Activated effector memory CD4-positive, alpha-beta T cell treated with anti-CD3 and anti-CD28 coated beads, Interleukin-2, amount 50 U/mL, for 16 hours (primary cell): ENCODE results near the gene CTBP2.

Experiments used
- DNase-seq: peaks from one replicate; pipeline ENCODE4 v3.0.0-alpha.2; 2020

Gene CTBP2

GRCh38 chr10:125101581-125101980 lies 58.8 kb downstream of the CTBP2 start:
- peak; percentile 39 for DNase-seq

- DNase-seq: peak; percentile 13
Observed at GRCh38 chr10:125101049-125101448, 59.3 kb downstream of the CTBP2 start.

GRCh38 chr10:125097409-125098070 lies 62.8 kb downstream of the CTBP2 start:
- DNase-seq: peak; percentile 49

GRCh38 chr10:125096975-125097374 lies 63.4 kb downstream of the CTBP2 start:
- no peak for DNase-seq

- DNase-seq: peak; percentile 51
Observed at GRCh38 chr10:125096371-125096770, 64.0 kb downstream of the CTBP2 start.

GRCh38 chr10:125095776-125096175 lies 64.6 kb downstream of the CTBP2 start:
- peak; percentile 25 for DNase-seq

- peak; percentile 22 for DNase-seq
Observed at GRCh38 chr10:125095228-125095627, 65.1 kb downstream of the CTBP2 start.

- DNase-seq: no peak
Observed at GRCh38 chr10:125094806-125095205, 65.6 kb downstream of the CTBP2 start.

GRCh38 chr10:125093974-125094705 lies 66.2 kb downstream of the CTBP2 start:
- peak; percentile 36 for DNase-seq

- peak; percentile 17 for DNase-seq
Observed at GRCh38 chr10:125093199-125093973, 67.0 kb downstream of the CTBP2 start.

GRCh38 chr10:125092564-125093031 lies 67.8 kb downstream of the CTBP2 start:
- peak; percentile 21 for DNase-seq

GRCh38 chr10:125091891-125092290 lies 68.5 kb downstream of the CTBP2 start:
- DNase-seq: no peak

- DNase-seq: peak; percentile 9
Observed at GRCh38 chr10:125089469-125089868, 70.9 kb downstream of the CTBP2 start.

- DNase-seq: peak; percentile 19
Observed at GRCh38 chr10:125087897-125088215, 72.5 kb downstream of the CTBP2 start.

GRCh38 chr10:125087191-125087896 lies 73.0 kb downstream of the CTBP2 start:
- DNase-seq: peak; percentile 16

- peak; percentile 43 for DNase-seq
Observed at GRCh38 chr10:125086691-125087090, 73.7 kb downstream of the CTBP2 start.

GRCh38 chr10:125085258-125086054 lies 74.9 kb downstream of the CTBP2 start:
- no peak for DNase-seq

- DNase-seq: no peak
Observed at GRCh38 chr10:125084614-125085257, 75.6 kb downstream of the CTBP2 start.

- DNase-seq: no peak
Observed at GRCh38 chr10:125084191-125084613, 76.2 kb downstream of the CTBP2 start.

GRCh38 chr10:125083576-125083920 lies 76.8 kb downstream of the CTBP2 start:
- no peak for DNase-seq

GRCh38 chr10:125082881-125083575 lies 77.3 kb downstream of the CTBP2 start:
- no peak for DNase-seq
